CD4-positive, alpha-beta T cell treated with Interleukin-12 subunit alpha and Interleukin-12 subunit beta, for 1 hour (primary cell): ENCODE results near the gene PSMB10.

ENCODE experiments used
- DNase-seq: peaks from one replicate; pipeline ENCODE4 v3.0.0-alpha.2; 2020

Gene PSMB10

GRCh38 chr16:67963662-67964321, 27.1 kb upstream of the PSMB10 start:
- DNase-seq, result no peak

DNA sequence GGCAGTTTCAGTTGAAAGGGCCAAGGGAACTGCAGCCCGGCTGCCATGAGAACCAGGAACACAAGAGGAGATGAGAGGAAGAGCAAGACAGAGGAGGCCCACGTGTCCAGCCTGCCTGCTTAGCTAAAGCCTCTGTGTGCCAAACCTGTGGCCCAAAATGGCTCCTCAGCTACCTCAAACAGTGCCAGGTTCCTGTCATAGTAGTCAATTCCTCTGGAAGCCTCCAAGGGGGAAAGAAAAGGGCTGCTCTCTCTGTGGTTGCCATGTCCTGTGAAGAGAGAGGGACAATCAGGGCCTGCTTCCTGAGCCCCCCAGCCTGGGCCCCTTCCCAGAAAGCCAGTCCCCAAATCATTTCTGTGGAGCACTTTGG, 26.6 kb upstream of the PSMB10 start:
- no peak for DNase-seq

DNA sequence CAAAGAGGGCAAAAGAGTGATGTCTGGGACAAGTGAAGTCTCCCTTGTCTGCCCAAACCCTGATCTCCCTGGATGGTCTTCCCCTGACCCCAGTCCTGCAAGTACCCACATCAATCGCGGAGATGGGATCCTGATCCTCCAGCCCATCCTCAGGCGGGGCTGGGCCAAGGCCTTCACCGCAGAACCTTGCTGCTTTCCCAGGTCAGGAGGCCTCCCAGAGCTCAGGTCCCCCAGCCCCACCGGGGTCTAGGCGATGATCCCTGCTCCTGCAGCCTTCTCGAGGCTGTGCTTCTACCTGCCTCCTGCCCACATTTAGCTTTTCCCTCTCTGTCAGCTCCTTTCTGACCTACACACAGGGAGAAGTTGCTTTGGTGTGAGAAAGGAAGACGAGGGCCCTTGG, 25.5 kb upstream of the PSMB10 start:
- DNase-seq, result no peak

GRCh38 chr16:67961551-67961957, 24.9 kb upstream of the PSMB10 start:
- DNase-seq, result no peak

GRCh38 chr16:67959536-67960329, 23.1 kb upstream of the PSMB10 start:
- DNase-seq, result no peak

DNA sequence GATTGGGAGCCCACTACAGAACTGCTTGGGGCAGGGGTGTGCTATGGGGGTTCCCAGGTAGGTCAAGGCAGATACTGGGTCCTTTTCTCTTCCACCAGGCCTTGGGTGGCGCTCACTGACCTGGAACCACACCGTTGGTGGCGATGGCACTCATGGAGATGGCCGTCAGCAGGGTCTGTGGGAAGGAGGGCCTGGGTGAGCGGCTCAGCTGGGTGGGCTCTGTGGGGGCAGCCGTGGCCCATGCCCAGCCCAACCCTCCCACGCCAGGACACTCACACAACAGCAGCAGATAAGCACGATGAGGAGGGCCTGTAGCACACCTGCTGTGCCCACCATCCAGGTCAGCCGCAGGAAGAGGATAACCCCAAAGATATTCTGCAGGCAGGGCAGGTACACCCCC, 21.0 kb upstream of the PSMB10 start:
- no peak for DNase-seq

DNA sequence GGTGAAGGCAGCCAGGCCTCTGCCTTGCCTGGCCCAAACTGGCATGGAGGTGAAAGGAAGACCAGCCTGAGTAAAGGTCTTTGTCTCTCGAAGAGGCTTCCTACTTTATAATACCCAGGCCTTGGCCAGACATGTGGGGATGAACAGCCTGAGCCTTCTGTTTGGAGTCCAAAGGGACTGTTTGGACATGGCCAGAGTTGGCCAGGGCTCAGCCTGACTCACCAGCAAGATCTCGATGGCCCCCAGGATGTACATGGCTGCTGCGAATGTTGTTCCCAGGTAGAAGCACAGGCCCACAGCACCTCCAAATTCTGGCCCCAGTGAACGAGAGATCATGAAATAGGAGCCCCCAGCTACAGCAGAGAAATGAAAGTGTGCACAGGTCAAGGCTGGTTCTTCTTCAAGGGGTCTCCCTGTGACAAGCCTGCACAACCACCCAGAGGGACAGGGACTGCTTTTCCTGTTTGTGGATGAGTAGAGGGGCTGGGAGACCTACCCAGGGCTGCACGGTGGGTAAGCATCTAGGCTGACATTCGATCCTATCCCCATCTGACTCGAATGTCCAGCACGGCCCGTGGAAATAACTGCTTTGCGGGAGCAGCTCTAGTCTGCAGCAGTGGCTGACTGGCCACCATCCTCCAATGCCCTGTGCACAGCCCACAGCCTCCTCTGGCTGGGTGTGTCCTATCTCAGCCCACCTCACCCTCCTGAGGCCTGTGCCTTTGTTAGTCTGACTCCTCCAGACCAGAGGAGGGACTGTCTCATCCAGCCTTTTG, 18.0 kb upstream of the PSMB10 start:
- DNase-seq, result no peak

DNA sequence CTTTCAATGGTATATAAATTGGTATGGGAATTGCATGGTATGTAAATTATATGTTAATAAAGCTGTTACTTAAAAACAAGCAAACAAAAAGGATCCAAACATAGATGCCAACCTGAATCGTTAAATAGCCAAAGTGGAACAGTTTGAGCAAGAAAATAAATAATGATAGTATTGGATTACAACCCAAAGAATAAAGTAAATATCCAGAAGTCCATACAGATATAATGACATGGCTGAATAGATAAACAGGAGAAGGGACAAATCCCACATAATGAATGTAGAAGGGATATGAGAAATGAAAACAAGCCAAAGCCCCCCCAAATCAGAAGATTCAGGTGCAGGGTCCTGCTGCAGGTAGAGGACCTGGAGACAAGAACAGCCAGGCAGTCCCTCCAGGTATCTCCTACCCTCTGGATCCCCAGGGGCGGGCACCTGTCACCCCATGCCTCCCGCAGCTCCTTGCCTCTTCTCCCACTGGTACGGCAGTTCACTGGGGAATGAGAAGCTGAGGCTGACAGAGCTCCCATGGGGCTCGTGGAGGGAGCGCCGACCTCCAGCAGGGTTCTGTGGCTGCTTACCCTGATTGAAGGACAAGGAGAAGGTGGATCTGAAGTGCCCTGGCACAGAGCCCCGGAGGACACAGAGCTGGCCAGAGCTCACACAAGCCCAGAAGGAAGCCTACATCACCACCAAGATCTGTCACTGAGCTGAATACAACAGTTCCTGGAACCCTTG, 17.2 kb upstream of the PSMB10 start:
- DNase-seq, result no peak

DNA sequence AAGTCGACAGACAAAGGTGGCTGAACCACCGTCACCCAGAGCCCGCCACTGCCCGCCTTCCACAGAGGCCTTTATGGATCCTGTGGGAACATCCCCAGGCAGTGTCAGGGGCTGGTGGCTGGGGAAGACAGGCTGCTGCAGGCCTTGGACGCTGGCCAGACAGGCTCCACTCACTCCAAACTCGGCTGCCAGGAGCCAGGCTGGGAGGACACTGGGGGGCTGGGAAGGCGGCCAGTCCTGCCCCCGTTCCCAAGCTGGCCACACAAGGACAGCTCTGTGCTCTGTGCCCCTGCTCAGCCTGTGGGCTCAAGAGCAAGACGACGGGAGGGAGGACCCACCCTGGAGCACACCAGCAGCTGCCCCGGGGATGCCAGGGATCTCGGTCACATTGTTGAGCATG, 14.8 kb upstream of the PSMB10 start:
- no peak for DNase-seq

DNA sequence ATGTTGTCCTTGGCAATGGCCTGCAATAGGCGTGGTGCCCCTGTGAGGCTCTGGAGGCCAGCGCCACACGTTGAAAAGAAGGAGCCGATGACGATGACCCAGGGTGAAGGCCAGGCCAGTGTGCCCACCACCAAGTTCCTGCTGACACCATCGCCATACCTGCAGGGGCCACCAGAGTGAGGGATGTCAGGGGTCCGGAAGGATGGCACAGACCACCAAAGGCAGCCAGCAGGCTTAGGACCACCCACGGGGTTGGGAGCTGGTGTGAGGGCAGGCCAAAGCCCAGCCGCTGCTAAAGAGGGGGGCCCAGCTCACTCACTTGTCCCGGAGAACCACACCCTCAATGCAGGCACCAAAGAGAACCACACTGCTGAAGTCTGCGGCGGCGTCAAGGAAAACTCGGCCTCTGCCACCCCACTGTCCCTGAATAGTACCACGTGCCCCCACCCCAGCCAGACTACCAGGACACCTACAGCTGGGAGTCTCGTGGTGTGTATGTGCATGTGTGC, 13.7 kb upstream of the PSMB10 start:
- DNase-seq, result no peak

GRCh38 chr16:67949645-67950044, 13.0 kb upstream of the PSMB10 start:
- no peak for DNase-seq

DNA sequence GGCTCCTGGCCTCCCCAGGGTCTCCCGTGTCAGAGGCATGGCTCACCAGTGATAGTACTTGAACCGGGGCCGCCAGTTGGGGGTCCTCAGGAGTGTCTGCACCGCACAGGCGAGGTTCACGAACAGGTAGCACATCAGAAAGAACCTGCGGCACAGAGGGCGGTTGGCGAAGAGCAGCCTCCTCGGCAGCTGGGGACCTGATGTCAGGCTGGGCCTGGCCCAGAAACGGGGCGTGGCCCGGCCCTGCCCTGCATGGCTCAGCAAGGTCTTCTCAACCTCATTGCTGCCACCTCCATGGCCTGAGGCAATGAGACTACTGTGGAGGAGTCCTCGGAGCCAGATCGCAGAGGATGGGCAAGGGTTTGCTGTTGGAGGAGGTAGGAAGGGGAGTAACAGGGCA, 11.4 kb upstream of the PSMB10 start:
- no peak for DNase-seq

- no peak for DNase-seq
Measured at GRCh38 chr16:67946966-67947558, 10.4 kb upstream of the PSMB10 start.

DNA sequence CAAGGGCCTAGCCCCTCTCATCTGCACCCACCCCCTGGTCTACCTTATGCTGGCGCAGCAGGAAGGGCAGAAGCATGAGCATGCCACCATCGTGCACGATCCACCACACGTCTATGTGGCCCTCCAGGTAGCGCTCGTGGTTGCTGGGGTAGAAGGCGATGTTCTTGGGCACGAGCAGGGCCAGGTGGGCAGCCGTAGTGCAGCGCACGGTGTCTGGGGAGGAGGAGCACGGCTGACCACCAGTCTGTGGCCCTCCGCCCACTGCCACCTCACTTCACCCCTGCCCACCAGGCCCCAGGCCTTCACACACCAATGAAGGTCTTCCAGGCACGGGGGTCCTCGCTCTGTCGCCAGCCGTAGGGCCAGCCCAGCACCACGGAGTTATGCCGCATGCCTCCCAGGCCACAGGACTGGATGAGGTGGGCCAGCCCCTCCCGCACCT, 9.5 kb upstream of the PSMB10 start:
- DNase-seq, result no peak

GRCh38 chr16:67945392-67945933, 8.8 kb upstream of the PSMB10 start:
- no peak for DNase-seq

- no peak for DNase-seq
Measured at GRCh38 chr16:67944690-67945391, 8.2 kb upstream of the PSMB10 start.

DNA sequence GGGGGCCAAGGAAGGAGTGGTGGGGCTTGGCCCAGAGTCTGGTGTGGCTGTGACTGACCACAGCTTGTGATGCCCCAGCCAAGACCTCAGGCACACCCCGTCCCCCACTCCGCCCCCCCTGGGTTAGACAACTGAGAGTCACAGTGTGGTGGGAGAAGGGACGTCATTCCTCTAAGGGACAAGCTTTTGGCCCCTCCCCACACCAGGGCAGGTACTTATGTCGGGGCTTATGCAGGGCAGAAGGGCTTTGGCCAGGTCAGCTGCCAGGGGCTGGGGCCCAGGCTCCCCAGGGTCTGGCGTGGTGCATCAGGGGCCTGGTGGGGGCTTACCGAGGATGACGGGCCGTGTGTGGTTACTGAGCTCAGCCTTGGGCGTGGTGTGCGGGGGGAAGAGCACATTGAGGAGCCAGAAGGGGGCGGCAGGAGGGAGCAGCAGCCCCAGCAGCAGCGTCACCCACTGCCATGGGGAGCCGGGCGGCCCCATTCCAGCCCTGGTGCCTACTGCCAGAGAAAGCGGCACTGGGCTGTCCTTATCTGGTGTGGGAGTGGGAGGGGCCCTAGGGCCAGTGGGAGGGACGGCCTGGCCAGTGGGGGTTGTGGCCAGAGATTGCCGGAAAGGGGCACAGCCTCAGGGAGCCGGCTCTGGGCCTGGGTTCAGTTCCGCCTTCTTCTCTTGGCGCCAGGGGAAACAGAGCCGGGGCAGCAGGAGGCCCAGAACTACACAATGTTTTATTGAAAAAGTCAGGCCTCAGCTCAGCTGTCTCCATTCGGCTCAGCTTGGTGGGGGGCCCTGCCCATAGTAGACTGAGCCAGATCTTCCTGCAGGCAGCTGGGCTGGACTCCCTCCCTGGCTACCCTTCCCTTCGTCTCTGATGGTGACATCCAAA, 7.2 kb upstream of the PSMB10 start, which contains the start of gene LCAT:
Gene LCAT (minus strand): TSS at position 502 of the 886 bp plus-strand sequence. CDS start 19 bp downstream, at position 483.
- no peak for DNase-seq

GRCh38 chr16:67943256-67943618, 6.6 kb upstream of the PSMB10 start:
- no peak for DNase-seq

- DNase-seq, result no peak
Measured at GRCh38 chr16:67942510-67943255, 6.0 kb upstream of the PSMB10 start.

DNA sequence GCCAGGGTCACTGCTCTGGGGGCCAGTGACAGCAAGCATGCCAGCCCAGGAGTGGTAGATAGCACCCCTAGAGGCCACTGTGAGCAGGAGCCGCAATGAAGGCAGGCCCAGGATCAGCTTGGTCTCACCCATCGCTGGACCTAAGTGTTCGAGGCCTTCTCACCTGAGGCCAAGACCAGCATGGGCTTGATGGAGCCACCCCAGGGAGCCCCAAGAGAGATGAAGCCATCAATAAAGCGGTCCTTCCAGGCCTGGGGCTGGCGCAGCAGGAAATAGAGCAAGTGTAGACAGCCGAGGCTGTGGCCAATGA, 5.5 kb upstream of the PSMB10 start:
- DNase-seq, result peak; percentile 45
